Esophagus mucosa (tissue), 1 donor: ENCODE measurements around the gene CHKA. TPM values are rescaled to one million over a fixed set of nuclear protein-coding genes. Genes with fewer than 3 reads are reported as not detected.

ENCODE experiments used
- ATAC-seq: fragments of 200-7000 bp; cut with Tn5 transposase; one replicate; pipeline ENCODE4 v1.9.1; 2020
- total RNA-seq: library from RNA; stranded (reverse); gene quantifications from one replicate; pipeline ENCODE4 v1.2.4, GENCODE V29; 2023
- donor health status: DM: yes; HTN: yes; CAD: no.

CHKA gene
- total RNA-seq, 1 donor from 2014 or later = 2.3 TPM

DNA sequence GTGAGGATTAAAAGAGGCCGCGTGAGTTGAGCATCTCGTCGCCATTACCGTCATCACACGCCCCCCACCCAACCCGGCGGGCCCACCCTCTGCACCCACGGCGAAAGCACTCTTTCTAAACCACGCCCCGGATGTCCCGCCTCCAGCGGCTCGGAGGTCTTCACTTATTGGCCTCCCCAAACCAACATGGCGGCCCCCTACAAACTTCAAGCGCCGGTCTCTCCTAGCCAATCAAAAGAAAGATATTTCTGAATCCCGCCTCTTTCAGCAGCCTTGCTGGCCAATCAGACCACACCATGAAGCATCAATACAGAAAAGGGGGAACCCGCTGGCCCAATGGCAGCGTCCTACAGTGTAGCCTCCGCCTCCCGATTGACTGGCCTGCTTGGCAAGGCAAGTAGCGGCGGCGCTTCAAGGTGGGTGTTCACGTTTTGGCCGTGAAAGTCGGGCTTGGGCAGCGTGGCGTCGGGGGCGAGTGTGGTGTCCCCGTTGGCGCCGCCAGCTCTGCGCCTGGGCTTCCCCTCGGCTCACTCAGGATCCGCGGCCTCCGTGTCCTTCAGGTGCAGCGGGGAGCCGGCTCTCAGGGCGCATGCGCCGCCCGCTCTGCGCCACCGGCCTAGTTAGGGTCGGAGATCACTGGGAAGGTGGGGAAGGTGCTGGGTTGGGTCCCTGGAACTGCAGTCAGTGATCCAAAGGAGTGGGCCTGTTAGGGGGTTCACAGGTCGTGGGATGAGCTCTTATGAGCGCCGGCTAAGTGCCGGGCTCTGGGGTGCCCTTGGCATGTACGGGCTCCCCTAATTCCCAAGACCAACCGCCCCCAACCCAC, 90.7 kb downstream of the CHKA start, which contains the start of gene NDUFS8:
Gene NDUFS8 (plus strand): TSS at position 364 of the 826 bp plus-strand sequence. CDS start 1,471 bp downstream, outside the sequence.
- peak; percentile 94 for ATAC-seq

- no peak for ATAC-seq
Observed at GRCh38 chr11:68028802-68029545, 92.2 kb downstream of the CHKA start.

GRCh38 chr11:68027667-68028066, 93.5 kb downstream of the CHKA start:
- no peak for ATAC-seq

- no peak for ATAC-seq
Observed at GRCh38 chr11:68026391-68027105, 94.6 kb downstream of the CHKA start.

- ATAC-seq = no peak
Observed at GRCh38 chr11:68025047-68025446, 96.1 kb downstream of the CHKA start.

DNA sequence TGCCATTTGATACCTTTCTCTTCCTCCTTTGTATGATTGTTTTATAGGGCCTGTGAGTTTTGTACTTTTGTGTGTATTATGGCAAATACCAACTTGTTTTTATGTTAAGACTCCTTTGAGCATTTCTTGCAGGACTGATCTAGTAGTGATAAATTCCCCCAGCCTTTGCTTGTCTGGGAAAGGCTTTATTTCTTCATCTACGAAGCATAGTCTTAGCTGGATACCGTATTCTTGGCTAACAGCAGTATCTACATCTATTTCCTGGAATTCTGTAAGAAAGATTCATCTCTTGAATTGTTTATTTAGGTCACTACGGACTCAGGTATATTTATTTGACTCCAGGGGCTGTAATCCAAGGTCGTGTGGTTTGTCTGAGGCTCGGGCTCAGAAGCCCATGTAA, 96.7 kb downstream of the CHKA start:
- ATAC-seq = no peak

DNA sequence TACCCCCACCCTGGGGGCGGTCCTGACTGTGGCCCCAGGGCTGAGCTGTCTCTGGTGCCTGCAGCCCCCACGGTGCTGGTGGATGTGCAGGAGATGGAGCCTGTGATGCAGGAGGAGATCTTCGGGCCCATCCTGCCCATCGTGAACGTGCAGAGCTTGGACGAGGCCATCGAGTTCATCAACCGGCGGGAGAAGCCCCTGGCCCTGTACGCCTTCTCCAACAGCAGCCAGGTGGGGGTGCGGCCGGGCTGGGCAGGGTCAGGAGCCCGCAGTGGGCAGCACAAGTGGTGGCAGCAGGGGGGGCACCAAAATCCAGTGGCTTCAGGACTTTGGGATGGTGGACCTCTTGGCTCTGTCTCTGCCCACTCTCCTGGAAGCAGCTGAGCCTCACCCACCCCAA, 98.7 kb downstream of the CHKA start:
- ATAC-seq = no peak

GRCh38 chr11:68021167-68021787, 99.9 kb downstream of the CHKA start:
- peak; percentile 58 for ATAC-seq

DNA sequence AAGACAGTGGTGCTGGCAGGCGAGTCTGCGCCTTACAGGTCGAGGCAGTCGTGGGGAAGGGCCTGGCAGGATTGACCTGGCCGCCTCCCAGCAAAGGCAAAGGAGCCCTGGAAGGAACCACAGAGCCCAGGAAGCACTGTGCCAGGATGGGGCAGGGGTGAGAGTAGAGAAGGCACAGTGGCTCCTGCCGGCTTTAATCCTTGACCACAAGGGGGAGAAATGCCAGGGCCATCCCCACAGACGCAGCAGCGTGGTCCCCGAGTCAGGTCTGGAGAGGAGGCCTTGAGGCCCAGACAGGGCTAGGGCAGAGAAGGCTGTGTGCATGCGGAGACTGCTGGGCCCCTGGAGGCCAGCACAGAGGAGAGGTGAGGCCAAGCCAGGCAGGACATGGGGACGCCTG, 100.6 kb downstream of the CHKA start:
- ATAC-seq = peak; percentile 30

DNA sequence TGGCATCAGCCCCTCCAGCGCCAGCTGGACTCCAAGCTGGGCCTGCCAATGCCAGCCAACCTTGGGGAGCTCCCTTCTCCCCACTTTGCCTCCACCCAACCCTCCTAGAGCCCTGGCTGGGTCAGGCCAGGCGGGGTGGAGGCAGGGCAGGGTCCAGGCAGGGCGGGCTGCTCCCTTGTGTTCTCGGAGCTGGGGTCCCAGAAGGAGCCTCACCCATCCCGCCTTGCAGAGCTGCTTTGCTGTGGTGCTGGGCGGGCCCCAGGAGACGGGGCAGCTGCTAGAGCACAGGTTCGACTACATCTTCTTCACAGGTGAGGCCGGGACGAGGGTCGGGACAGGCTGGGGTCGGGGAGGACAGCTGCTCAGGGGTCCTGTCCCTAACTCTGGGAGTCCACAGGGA, 101.7 kb downstream of the CHKA start:
- ATAC-seq = no peak

GRCh38 chr11:68018730-68019190, 102.4 kb downstream of the CHKA start:
- ATAC-seq = no peak

- ATAC-seq = no peak
Observed at GRCh38 chr11:68017980-68018729, 103.0 kb downstream of the CHKA start.

GRCh38 chr11:68016904-68017817, 104.0 kb downstream of the CHKA start:
- ATAC-seq = no peak

GRCh38 chr11:68016161-68016903, 104.9 kb downstream of the CHKA start:
- no peak for ATAC-seq

DNA sequence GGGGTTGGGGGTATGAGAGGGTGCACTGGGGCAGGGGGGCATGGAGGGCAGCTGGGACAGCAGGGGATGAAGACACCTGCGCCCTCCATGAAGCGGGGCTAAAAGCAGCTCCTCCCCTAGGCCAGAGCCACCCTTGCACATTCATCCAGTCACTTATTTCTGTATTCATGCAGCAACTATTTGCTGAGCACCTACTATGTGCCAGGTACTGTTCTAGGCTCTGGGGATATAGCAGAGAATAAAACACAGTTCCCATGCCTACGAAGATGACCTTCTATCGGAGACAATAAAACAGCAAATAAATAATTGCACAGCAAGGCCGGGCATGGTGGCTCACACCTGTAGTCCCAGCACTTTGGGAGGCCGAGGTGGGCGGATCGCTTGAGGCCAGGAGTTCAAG, 105.7 kb downstream of the CHKA start:
- no peak for ATAC-seq

DNA sequence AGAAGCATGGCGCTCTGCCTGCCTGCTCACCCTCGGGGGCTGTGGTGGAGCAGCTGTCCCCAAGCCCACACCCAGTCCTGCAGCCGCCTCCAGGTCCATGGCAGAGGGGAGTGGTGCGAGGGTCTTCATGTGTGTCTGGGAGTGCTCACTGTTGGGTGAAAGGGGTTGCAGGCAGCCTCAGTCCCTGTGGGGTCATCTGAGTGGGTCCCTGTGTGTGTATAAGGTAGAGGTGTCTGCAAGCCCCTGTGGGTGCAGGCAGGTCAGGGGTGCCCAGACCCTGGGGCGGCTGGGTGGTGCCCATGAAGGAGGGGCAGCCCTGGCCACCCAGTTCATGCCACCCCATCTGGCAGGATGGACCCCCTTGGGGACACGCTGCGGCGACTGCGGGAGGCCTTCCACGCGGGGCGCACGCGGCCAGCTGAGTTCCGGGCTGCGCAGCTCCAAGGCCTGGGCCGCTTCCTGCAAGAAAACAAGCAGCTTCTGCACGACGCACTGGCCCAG, 106.2 kb downstream of the CHKA start:
- ATAC-seq = no peak

- peak; percentile 85 for ATAC-seq
Observed at GRCh38 chr11:68014157-68014946, 106.8 kb downstream of the CHKA start.

DNA sequence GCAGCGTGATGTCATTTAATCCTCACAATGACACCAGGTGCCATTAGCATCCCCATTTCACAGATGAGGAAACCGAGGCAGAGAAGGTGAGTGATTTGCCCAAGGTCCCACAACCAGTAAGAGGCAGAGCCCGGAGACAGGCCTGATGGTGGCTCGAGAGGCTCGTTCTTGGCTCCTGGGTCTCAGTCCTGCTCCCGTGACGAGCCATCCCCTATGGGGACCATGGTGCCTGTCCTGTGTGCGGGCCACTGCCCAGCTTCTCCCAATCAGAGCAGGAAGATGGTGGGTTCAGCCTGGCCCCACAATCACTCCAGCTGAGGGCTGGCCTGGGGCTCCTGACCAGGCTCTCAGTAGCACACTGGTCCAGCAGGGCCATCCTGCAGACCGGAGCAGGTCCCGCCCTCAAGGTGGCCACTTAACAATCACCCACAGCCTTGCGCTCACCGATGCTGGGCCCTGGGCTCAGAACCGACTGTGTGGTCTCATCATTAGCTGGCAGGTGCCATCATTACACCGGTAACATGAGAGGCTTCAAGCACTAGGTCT, 107.5 kb downstream of the CHKA start:
- ATAC-seq = no peak
